HEK293 (cell line): ENCODE measurements around the gene TMEM271.

Experiments
- CTCF ChIA-PET: fragments of 350-600 bp; formaldehyde crosslinking; extraction: SDS; loops from one replicate; lab custom pipeline; 2021; ENCODE audit warnings: antibody characterized with exemption; lab: Yijun Ruan, JAX
- POLR2A ChIA-PET: fragments of 300-600 bp; formaldehyde crosslinking; extraction: SDS; loops from one replicate; lab custom pipeline; 2020; ENCODE audit warnings: antibody characterized with exemption, inconsistent platforms; lab: Yijun Ruan, JAX
- H3K27ac ChIP-seq: fragments of 200-500 bp; sonication (Bioruptor generic); 2 replicates; pipeline ENCODE4 v1.5.1; 2014; ENCODE audit warnings: low read depth, low read length, control low read depth, inconsistent platforms; ENCODE audit errors: extremely low read depth
- H3K36me3 ChIP-seq, 2 experiments: fragments of 200-500 bp in 1 of 2; sonication (Bioruptor generic) in 1 of 2; 1 replicate in 1 of 2; 2 replicates in 1 of 2; pipeline ENCODE4 v1.5.1; 2014 to 2017; ENCODE audit warnings: inconsistent platforms in 2 of 2, low read length in 2 of 2; ENCODE audit not compliant: control insufficient read depth in 2 of 2, insufficient read depth in 1 of 2
- H3K4me1 ChIP-seq: fragments of 200-500 bp; sonication (Bioruptor generic); 2 replicates; pipeline ENCODE4 v1.5.1; 2014; ENCODE audit warnings: mild to moderate bottlenecking, low read length, inconsistent platforms; ENCODE audit not compliant: control insufficient read depth, insufficient read depth
- H3K4me3 ChIP-seq: 2 replicates; pipeline ENCODE4 v1.5.1; 2011; ENCODE audit warnings: low read depth, mild to moderate bottlenecking, control low read depth, low read length, moderate library complexity
- H3K9me3 ChIP-seq: fragments of 200-500 bp; sonication (Bioruptor generic); 2 replicates; pipeline ENCODE4 v1.5.1; 2014; ENCODE audit warnings: low read depth, low read length, inconsistent platforms; ENCODE audit not compliant: control insufficient read depth, insufficient read depth
- CTCF ChIP-seq: fragments of 450-650 bp; formaldehyde crosslinking; IDR thresholded peaks from 2 replicates; pipeline ENCODE4 v1.5.1; 2016; ENCODE audit warnings: missing biosample characterization, missing genetic modification characterization
- FEZF1 ChIP-seq: fragments of 450-650 bp; formaldehyde crosslinking; IDR thresholded peaks from 2 replicates; pipeline ENCODE4 v1.5.1; 2016; ENCODE audit warnings: missing biosample characterization, missing genetic modification characterization
- GFI1B ChIP-seq: fragments of 450-650 bp; formaldehyde crosslinking; IDR thresholded peaks from 2 replicates; pipeline ENCODE4 v1.5.1; 2016; ENCODE audit warnings: missing biosample characterization, missing genetic modification characterization
- GLIS1 ChIP-seq: fragments of 450-650 bp; formaldehyde crosslinking; IDR thresholded peaks from 2 replicates; pipeline ENCODE4 v1.5.1; 2016; ENCODE audit warnings: missing biosample characterization, missing genetic modification characterization
- GLIS2 ChIP-seq: fragments of 450-650 bp; formaldehyde crosslinking; IDR thresholded peaks from 2 replicates; pipeline ENCODE4 v1.5.1; 2016; ENCODE audit warnings: missing biosample characterization, missing genetic modification characterization
- KLF8 ChIP-seq: fragments of 450-650 bp; formaldehyde crosslinking; IDR thresholded peaks from 2 replicates; pipeline ENCODE4 v1.5.1; 2016; ENCODE audit warnings: missing biosample characterization, missing genetic modification characterization
- PATZ1 ChIP-seq: fragments of 450-650 bp; formaldehyde crosslinking; IDR thresholded peaks from 2 replicates; pipeline ENCODE4 v1.5.1; 2016; ENCODE audit warnings: missing biosample characterization, missing genetic modification characterization
- SP3 ChIP-seq: fragments of 450-650 bp; formaldehyde crosslinking; IDR thresholded peaks from 2 replicates; pipeline ENCODE4 v1.5.1; 2016; ENCODE audit warnings: missing biosample characterization, missing genetic modification characterization
- ZBTB10 ChIP-seq: fragments of 450-650 bp; formaldehyde crosslinking; IDR thresholded peaks from 2 replicates; pipeline ENCODE4 v1.5.1; 2016; ENCODE audit warnings: missing biosample characterization, missing genetic modification characterization
- ZBTB20 ChIP-seq: fragments of 450-650 bp; formaldehyde crosslinking; IDR thresholded peaks from 2 replicates; pipeline ENCODE4 v1.5.1; 2016; ENCODE audit warnings: missing biosample characterization, missing genetic modification characterization
- ZBTB7A ChIP-seq: fragments of 450-650 bp; formaldehyde crosslinking; IDR thresholded peaks from 2 replicates; pipeline ENCODE4 v1.5.1; 2016; ENCODE audit warnings: low read depth, missing biosample characterization, missing genetic modification characterization
- ZFHX2 ChIP-seq: fragments of 450-650 bp; formaldehyde crosslinking; conservative IDR thresholded peaks from 2 replicates; pipeline ENCODE4 v1.5.1; 2016; ENCODE audit warnings: missing biosample characterization, missing genetic modification characterization
- ZIC2 ChIP-seq: fragments of 450-650 bp; formaldehyde crosslinking; IDR thresholded peaks from 2 replicates; pipeline ENCODE4 v1.5.1; 2016; ENCODE audit warnings: missing biosample characterization, missing genetic modification characterization
- ZNF157 ChIP-seq: fragments of 450-650 bp; formaldehyde crosslinking; IDR thresholded peaks from 2 replicates; pipeline ENCODE4 v1.5.1; 2016; ENCODE audit warnings: missing biosample characterization, missing genetic modification characterization
- ZNF16 ChIP-seq: fragments of 450-650 bp; formaldehyde crosslinking; IDR thresholded peaks from 2 replicates; pipeline ENCODE4 v1.5.1; 2016; ENCODE audit warnings: low read depth, missing biosample characterization, missing genetic modification characterization
- ZNF214 ChIP-seq: fragments of 450-650 bp; formaldehyde crosslinking; IDR thresholded peaks from 2 replicates; pipeline ENCODE4 v1.5.1; 2017; ENCODE audit warnings: missing biosample characterization, mild to moderate bottlenecking, missing genetic modification characterization, borderline replicate concordance
- ZNF239 ChIP-seq: fragments of 450-650 bp; formaldehyde crosslinking; IDR thresholded peaks from 2 replicates; pipeline ENCODE4 v1.5.1; 2016; ENCODE audit warnings: missing biosample characterization, missing genetic modification characterization
- ZNF280D ChIP-seq: fragments of 450-650 bp; formaldehyde crosslinking; IDR thresholded peaks from 2 replicates; pipeline ENCODE4 v1.5.1; 2016; ENCODE audit warnings: missing biosample characterization, missing genetic modification characterization
- ZNF366 ChIP-seq: fragments of 450-650 bp; formaldehyde crosslinking; conservative IDR thresholded peaks from 2 replicates; pipeline ENCODE4 v1.5.1; 2016; ENCODE audit warnings: missing biosample characterization, missing genetic modification characterization
- ZNF398 ChIP-seq: fragments of 450-650 bp; formaldehyde crosslinking; IDR thresholded peaks from 2 replicates; pipeline ENCODE4 v1.5.1; 2017; ENCODE audit warnings: missing biosample characterization, missing genetic modification characterization
- ZNF473 ChIP-seq: fragments of 450-650 bp; formaldehyde crosslinking; IDR thresholded peaks from 2 replicates; pipeline ENCODE4 v1.5.1; 2017; ENCODE audit warnings: missing biosample characterization, missing genetic modification characterization
- ZNF645 ChIP-seq: fragments of 450-650 bp; formaldehyde crosslinking; IDR thresholded peaks from 2 replicates; pipeline ENCODE4; 2016; ENCODE audit warnings: missing biosample characterization, missing genetic modification characterization
- ZNF670 ChIP-seq: fragments of 450-650 bp; formaldehyde crosslinking; IDR thresholded peaks from 2 replicates; pipeline ENCODE4 v1.5.1; 2016; ENCODE audit warnings: missing biosample characterization, missing genetic modification characterization, low read depth
- ZNF692 ChIP-seq: fragments of 450-650 bp; formaldehyde crosslinking; IDR thresholded peaks from 2 replicates; pipeline ENCODE4 v1.5.1; 2016; ENCODE audit warnings: missing biosample characterization, missing genetic modification characterization

The TMEM271 gene

GRCh38 chr4:576245-576821 is at the start of gene TMEM271:
Gene TMEM271 (minus strand): TSS chr4:576295. CDS start chr4:576062, 233 bp downstream.
- Histone ChIP-seq H3K27ac (no peak within 1 kb of the TSS; the same call in 1 of the 2 replicates), H3K9me3 (no peaks in the 10 kb centered on the region), H3K4me3 (no peak within 1 kb of the TSS), H3K4me1 (no peaks in the 10 kb centered on the region; the same call in 1 of the 2 replicates), H3K36me3 (no peaks in the 10 kb centered on the region)
- ChIA-PET POLR2A (no interaction called here), CTCF (no interaction called here)
- TF ChIP-seq PATZ1 (tag by site-specific recombination) (peak; percentile 67), ZNF214 (tag by site-specific recombination) (no peak), ZNF398 (tag by site-specific recombination) (peak; percentile 92), SP3 (tag by site-specific recombination) (peak; percentile 56), GLIS2 (tag by site-specific recombination) (peak; percentile 80), ZNF157 (tag by site-specific recombination) (no peak), ZFHX2 (tag by site-specific recombination) (peak; percentile 68), ZNF366 (tag by site-specific recombination) (peak; percentile 67), ZBTB7A (0 out of 2 replicates have a peak, but pooled peaks have one; percentile 30), CTCF (tag by site-specific recombination) (no peak), ZBTB10 (tag by site-specific recombination) (peak; percentile 45), ZNF16 (no peak), ZNF670 (no peak), ZIC2 (tag by site-specific recombination) (peak; percentile 77), GLIS1 (tag by site-specific recombination) (peak; percentile 65), GFI1B (tag by site-specific recombination) (no peak), ZNF645 (tag by site-specific recombination) (no peak), ZNF692 (tag by site-specific recombination) (peak; percentile 67), ZNF280D (tag by site-specific recombination) (no peak), ZNF239 (no peak), ZBTB20 (tag by site-specific recombination) (peak; percentile 34; the same call in 1 of the 2 replicates), ZNF473 (no peak), KLF8 (tag by site-specific recombination) (peak; percentile 24; the same call in 1 of the 2 replicates), FEZF1 (no peak)
